H9 (cell line): Measurements from ENCODE around the gene C11orf16. TPM values are rescaled to one million over a fixed set of nuclear protein-coding genes. Genes with fewer than 3 reads are reported as not detected.

Experiments used
- DNase-seq: peaks from one replicate; pipeline ENCODE4 v3.0.0-alpha.2; 2017
- H2AFZ ChIP-seq: one replicate; pipeline ENCODE4 v1.6.1; 2013; ENCODE audit warnings: mild to moderate bottlenecking, low read length, control low read depth, moderate library complexity
- H2AK5ac ChIP-seq: 2 replicates; pipeline ENCODE4 v1.6.1; 2013; ENCODE audit warnings: low read length, control low read depth, mixed read lengths; ENCODE audit not compliant: insufficient read length
- H2BK120ac ChIP-seq: one replicate; pipeline ENCODE4 v1.6.1; 2013; ENCODE audit warnings: low read depth, mild to moderate bottlenecking, low read length, control low read depth, inconsistent platforms; ENCODE audit not compliant: poor library complexity, severe bottlenecking
- H2BK12ac ChIP-seq: 2 replicates; pipeline ENCODE4 v1.6.1; 2013; ENCODE audit warnings: low read length, control low read depth, mixed read lengths, low read depth; ENCODE audit not compliant: insufficient read length
- H2BK15ac ChIP-seq: 2 replicates; pipeline ENCODE4 v1.6.1; 2013; ENCODE audit warnings: low read depth, low read length, control low read depth
- H2BK20ac ChIP-seq: one replicate; pipeline ENCODE4 v1.6.1; 2013; ENCODE audit warnings: low read depth, mild to moderate bottlenecking, low read length, control low read depth, inconsistent platforms; ENCODE audit not compliant: poor library complexity, severe bottlenecking
- H2BK5ac ChIP-seq: 2 replicates; pipeline ENCODE4 v1.6.1; 2013; ENCODE audit warnings: low read length, control low read depth, mixed read lengths; ENCODE audit not compliant: insufficient read length
- H3K14ac ChIP-seq: 2 replicates; pipeline ENCODE4 v1.6.1; 2013; ENCODE audit warnings: low read length, control low read depth; ENCODE audit not compliant: insufficient read depth
- H3K18ac ChIP-seq: 2 replicates; pipeline ENCODE4 v1.6.1; 2013; ENCODE audit warnings: low read depth, mild to moderate bottlenecking, mixed read lengths, low read length, control low read depth; ENCODE audit not compliant: insufficient read length
- H3K23ac ChIP-seq: 2 replicates; pipeline ENCODE4 v1.6.1; 2013; ENCODE audit warnings: low read length, control low read depth, mixed read lengths, low read depth; ENCODE audit not compliant: insufficient read length
- H3K23me2 ChIP-seq: 2 replicates; pipeline ENCODE4 v1.6.1; 2013; ENCODE audit warnings: low read depth, mild to moderate bottlenecking, mixed read lengths, low read length, control low read depth; ENCODE audit not compliant: insufficient read length, poor library complexity, severe bottlenecking
- H3K27ac ChIP-seq: 2 replicates; pipeline ENCODE4 v1.5.1; 2013; ENCODE audit warnings: low read length, control low read depth, mixed read lengths, low read depth; ENCODE audit not compliant: insufficient read length
- H3K27me3 ChIP-seq: 2 replicates; pipeline ENCODE4 v1.6.1; 2013; ENCODE audit warnings: low read length, control low read depth, inconsistent platforms; ENCODE audit not compliant: insufficient read depth
- H3K4ac ChIP-seq: 2 replicates; pipeline ENCODE4 v1.6.1; 2013; ENCODE audit warnings: low read depth, mild to moderate bottlenecking, control low read depth, inconsistent platforms, low read length, moderate library complexity
- H3K4me1 ChIP-seq: 2 replicates; pipeline ENCODE4 v1.6.1; 2013; ENCODE audit warnings: low read length, control low read depth, inconsistent platforms; ENCODE audit not compliant: insufficient read depth
- H3K4me2 ChIP-seq: 2 replicates; pipeline ENCODE4 v1.6.1; 2013; ENCODE audit warnings: low read length, control low read depth, mixed read lengths; ENCODE audit not compliant: insufficient read length, insufficient read depth
- H3K56ac ChIP-seq: 2 replicates; pipeline ENCODE4 v1.6.1; 2013; ENCODE audit warnings: low read depth, mild to moderate bottlenecking, mixed read lengths, low read length, control low read depth; ENCODE audit not compliant: insufficient read length
- H3K79me1 ChIP-seq: 2 replicates; pipeline ENCODE4 v1.6.1; 2013; ENCODE audit warnings: low read depth, mild to moderate bottlenecking, moderate library complexity, low read length, control low read depth, inconsistent platforms; ENCODE audit not compliant: insufficient read depth, poor library complexity, severe bottlenecking
- H3K79me2 ChIP-seq: 2 replicates; pipeline ENCODE4 v1.6.1; 2013; ENCODE audit warnings: low read length, control low read depth, inconsistent platforms; ENCODE audit not compliant: insufficient read depth
- H3K9ac ChIP-seq: 2 replicates; pipeline ENCODE4 v1.6.1; 2013; ENCODE audit warnings: low read length, control low read depth, mixed read lengths; ENCODE audit not compliant: insufficient read length; ENCODE audit errors: extremely low read depth
- H3K9me3 ChIP-seq: one replicate; pipeline ENCODE4 v1.6.1; 2013; ENCODE audit warnings: low read depth, low read length, inconsistent platforms; ENCODE audit not compliant: control insufficient read depth
- H3T11ph ChIP-seq: one replicate; pipeline ENCODE4 v1.6.1; 2013; ENCODE audit warnings: mild to moderate bottlenecking, low read length, control low read depth, inconsistent platforms
- H4K20me1 ChIP-seq: one replicate; pipeline ENCODE4 v1.6.1; 2013; ENCODE audit not compliant: control insufficient read depth, insufficient read length, insufficient read depth
- H4K5ac ChIP-seq: 2 replicates; pipeline ENCODE4 v1.6.1; 2013; ENCODE audit warnings: low read depth, mild to moderate bottlenecking, mixed read lengths, low read length, control low read depth; ENCODE audit not compliant: insufficient read length
- H4K8ac ChIP-seq: replicated peaks from 2 replicates; pipeline ENCODE4 v1.6.1; 2013; ENCODE audit warnings: low read length, control low read depth, mixed read lengths, low read depth; ENCODE audit not compliant: insufficient read length
- H4K91ac ChIP-seq: 2 replicates; pipeline ENCODE4 v1.6.1; 2013; ENCODE audit warnings: low read depth, mild to moderate bottlenecking, moderate library complexity, mixed read lengths, low read length, control low read depth; ENCODE audit not compliant: insufficient read length
- H3K27ac Mint-ChIP-seq, 3 experiments: 2 replicates in 2 of 3; 3 replicates in 1 of 3; pipeline ENCODE4 v1.8.0; 2020 to 2021; ENCODE audit warnings: mixed read lengths in 3 of 3, mild to moderate bottlenecking in 1 of 3, moderate library complexity in 1 of 3
- H3K27me3 Mint-ChIP-seq: 2 replicates; pipeline ENCODE4 v1.8.0; 2021; ENCODE audit warnings: low read depth, mild to moderate bottlenecking, moderate library complexity, mixed read lengths
- H3K36me3 Mint-ChIP-seq, 3 experiments: 2 replicates in 2 of 3; 3 replicates in 1 of 3; pipeline ENCODE4 v1.8.0; 2020 to 2021; ENCODE audit warnings: low read depth in 3 of 3, mixed read lengths in 3 of 3; ENCODE audit not compliant: insufficient read depth in 1 of 3
- H3K4me1 Mint-ChIP-seq, 2 experiments: 2 replicates each; pipeline ENCODE4 v1.8.0; 2020; ENCODE audit warnings: mixed read lengths in 2 of 2
- H3K4me3 Mint-ChIP-seq, 2 experiments: 2 replicates in 1 of 2; 3 replicates in 1 of 2; pipeline ENCODE4 v1.8.0; 2020 to 2021; ENCODE audit warnings: mild to moderate bottlenecking in 2 of 2, mixed read lengths in 2 of 2, moderate library complexity in 1 of 2
- H3K9me3 Mint-ChIP-seq, 2 experiments: 2 replicates in 1 of 2; 3 replicates in 1 of 2; pipeline ENCODE4 v1.8.0; 2020; ENCODE audit warnings: mild to moderate bottlenecking in 2 of 2, mixed read lengths in 2 of 2, moderate library complexity in 1 of 2
- CTCF ChIP-seq: fragments of 200-600 bp; sonication (generic); conservative IDR thresholded peaks from 3 replicates; pipeline ENCODE4 v1.8.0; 2021; ENCODE audit warnings: antibody characterized with exemption, mild to moderate bottlenecking
- WGBS: extraction: QIAGEN DNeasy Blood & Tissue Kit; methylation state at CpG from one replicate; pipeline ENCODE4 v1.1.7; 2013; ENCODE audit warnings: missing lambda C conversion rate, low lambda C conversion rate, mixed read lengths; ENCODE audit not compliant: insufficient read length; ENCODE audit errors: extremely low coverage; 5-methylcytosine and 5-hydroxymethylcytosine counted together
- total RNA-seq: library from RNA; stranded (reverse); gene quantifications from 2 replicates; pipeline ENCODE4 v1.2.1, GENCODE V29; 2021

C11orf16 gene
- total RNA-seq, 1 experiment from 2014 or later: 0.15 TPM

DNA sequence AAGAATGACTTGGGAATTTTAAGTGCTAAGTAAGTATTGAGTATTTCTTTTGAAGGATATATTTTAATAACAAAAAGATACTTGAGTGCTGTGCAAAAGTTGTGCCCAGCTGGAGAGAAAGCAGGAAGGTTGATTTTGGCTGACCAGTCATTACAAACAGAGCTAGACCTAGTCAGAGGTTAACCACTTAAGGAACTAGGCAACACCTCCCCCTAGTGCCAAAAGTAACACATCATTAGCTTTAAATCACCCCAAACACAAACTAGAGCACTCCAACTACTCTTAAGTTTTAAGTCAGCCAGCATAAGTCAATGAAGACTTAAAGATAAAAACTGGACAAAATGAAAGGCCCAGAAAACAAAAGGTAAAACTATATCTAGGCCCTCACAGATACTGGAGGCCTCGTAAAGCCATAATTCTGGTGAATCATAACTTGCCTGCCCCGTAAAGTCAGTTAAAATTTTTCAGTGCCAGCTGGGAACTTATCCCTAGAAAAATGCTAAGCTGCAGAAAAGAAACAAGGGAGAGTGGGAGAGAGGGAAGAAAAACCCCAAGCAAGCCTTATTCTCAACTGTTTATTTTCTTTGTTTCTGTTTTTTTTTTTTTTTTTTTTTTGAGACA lies 26.9 kb upstream of the C11orf16 start:
- H3K14ac ChIP-seq: no peak overlapping the region
- no peak overlapping the region for H2AFZ ChIP-seq
- no peak overlapping the region for H3K4ac ChIP-seq
- 0 out of 2 replicates have a peak, but pooled peaks cover 1% of the 10 kb centered on the region for H3K79me2 ChIP-seq
- no peak overlapping the region for H3K27ac ChIP-seq
- no peak overlapping the region for H3K56ac ChIP-seq
- Mint-ChIP-seq H3K27me3 (no peaks in the 10 kb centered on the region), H3K4me3 (no peak overlapping the region), H3K27ac (no peak overlapping the region), H3K36me3 (peaks cover 5 to 17% (median 16%) of the 10 kb centered on the region in 3 experiments), H3K4me1 (peaks cover 9 to 10% of the 10 kb centered on the region in 2 experiments), H3K9me3 (peaks cover 2 to 6% of the 10 kb centered on the region in 2 experiments; a peak in 3 of 5 replicates)
- no peak overlapping the region for H3K9ac ChIP-seq
- H3K23me2 ChIP-seq: peaks cover 2% of the 10 kb centered on the region
- no peak overlapping the region for H3T11ph ChIP-seq
- no peak overlapping the region for H4K5ac ChIP-seq
- H3K18ac ChIP-seq: no peak overlapping the region
- H2BK5ac ChIP-seq: no peak overlapping the region
- peak; percentile 75 for TF ChIP-seq CTCF
- H2BK20ac ChIP-seq: no peak overlapping the region
- H4K91ac ChIP-seq: no peak overlapping the region
- H3K27me3 ChIP-seq: no peaks in the 10 kb centered on the region
- H2BK120ac ChIP-seq: no peak overlapping the region
- no CpG with 5 or more reads among the region's 2 CpGs for WGBS
- H3K4me2 ChIP-seq: no peak overlapping the region
- no peak overlapping the region for H2BK12ac ChIP-seq
- DNase-seq: peak; percentile 34
- H4K20me1 ChIP-seq: no peaks in the 10 kb centered on the region
- no peaks in the 10 kb centered on the region for H3K79me1 ChIP-seq
- no peak overlapping the region for H2BK15ac ChIP-seq
- H3K23ac ChIP-seq: no peak overlapping the region
- H2AK5ac ChIP-seq: no peak overlapping the region
- H3K9me3 ChIP-seq: no peaks in the 10 kb centered on the region
- H4K8ac ChIP-seq: no peak overlapping the region
- H3K4me1 ChIP-seq: no peaks in the 10 kb centered on the region
